Body of pancreas (tissue), 4 donors: ENCODE data around the gene LCLAT1.

ENCODE experiments used
- CTCF ChIP-seq, 7 experiments: fragments of 450-650 bp in 4 of 7; fragments of 200-600 bp in 3 of 7; sonication (generic) in 3 of 7; IDR thresholded peaks; one replicate each; pipeline ENCODE4 v1.5.1; 2016 to 2019; ENCODE audit warnings: antibody characterized with exemption in 7 of 7
- POLR2A ChIP-seq, 3 donors: fragments of 450-650 bp; IDR thresholded peaks; one replicate each; pipeline ENCODE4 v1.6.1; 2016; ENCODE audit warnings: antibody characterized with exemption in 3 of 3, mild to moderate bottlenecking in 2 of 3

- no peak for TF ChIP-seq CTCF (IDR thresholded peaks at IDR 0.05)
- TF ChIP-seq POLR2A (IDR thresholded peaks at IDR 0.05), result no peak
These were observed 2.8 kb upstream of the LCLAT1 start for GRCh38 chr2:30444273-30444672.
